SK-N-SH treated with all-trans-retinoic acid at 6 μM for 48 hours (cell line): Measurements from ENCODE around the gene LOC128125822.

Experiments used
- ATAC-seq: fragments of 200-7000 bp; cut with Tn5 transposase; 3 replicates; pipeline ENCODE4 v1.9.1; 2020; ENCODE audit warnings: mild to moderate bottlenecking, moderate library complexity
- ARNTL ChIP-seq: fragments of 450-650 bp; formaldehyde crosslinking; IDR thresholded peaks from 2 replicates; pipeline ENCODE4 v1.5.0; 2020; ENCODE audit warnings: low read depth, mild to moderate bottlenecking, moderate library complexity, borderline replicate concordance
- BACH2 ChIP-seq: fragments of 250-450 bp; sonication (Bioruptor Pico); IDR thresholded peaks from 2 replicates; pipeline ENCODE4 v1.9.0; 2021; ENCODE audit warnings: mild to moderate bottlenecking, borderline replicate concordance
- CSDC2 ChIP-seq: fragments of 250-450 bp; sonication (Bioruptor Pico); IDR thresholded peaks from 2 replicates; pipeline ENCODE4 v1.5.0; 2020; ENCODE audit warnings: mild to moderate bottlenecking, moderate library complexity
- ESRRG ChIP-seq: fragments of 250-450 bp; sonication (Bioruptor Pico); IDR thresholded peaks from 2 replicates; pipeline ENCODE4 v1.6.1; 2021; ENCODE audit warnings: mild to moderate bottlenecking
- GLIS3 ChIP-seq: fragments of 250-450 bp; sonication (Bioruptor Pico); IDR thresholded peaks from 2 replicates; pipeline ENCODE4 v1.5.0; 2020; ENCODE audit warnings: mild to moderate bottlenecking, moderate library complexity
- ISL1 ChIP-seq: fragments of 250-450 bp; sonication (Bioruptor Pico); IDR thresholded peaks from 2 replicates; pipeline ENCODE4 v2.1.2; 2022; ENCODE audit warnings: mild to moderate bottlenecking, moderate library complexity
- OSR1 ChIP-seq: fragments of 250-450 bp; sonication (Bioruptor Pico); IDR thresholded peaks from 2 replicates; pipeline ENCODE4 v1.8.0; 2022; ENCODE audit warnings: moderate library complexity, mild to moderate bottlenecking, inconsistent platforms
- PPARA ChIP-seq: fragments of 250-450 bp; sonication (Bioruptor Pico); IDR thresholded peaks from 2 replicates; pipeline ENCODE4 v1.5.0; 2020; ENCODE audit warnings: mild to moderate bottlenecking, borderline replicate concordance
- RARB ChIP-seq: fragments of 250-450 bp; sonication (Bioruptor Pico); IDR thresholded peaks from 2 replicates; pipeline ENCODE4 v1.8.0; 2021; ENCODE audit warnings: mild to moderate bottlenecking, moderate library complexity
- TOX ChIP-seq: fragments of 250-450 bp; sonication (Bioruptor Pico); IDR thresholded peaks from 2 replicates; pipeline ENCODE4 v1.8.0; 2021; ENCODE audit warnings: mild to moderate bottlenecking, moderate library complexity, borderline replicate concordance
- ZC3H10 ChIP-seq: fragments of 250-450 bp; sonication (Bioruptor Pico); IDR thresholded peaks from 2 replicates; pipeline ENCODE4 v1.5.1; 2021; ENCODE audit warnings: mild to moderate bottlenecking, moderate library complexity
- ZFP3 ChIP-seq: fragments of 250-450 bp; sonication (Bioruptor Pico); IDR thresholded peaks from 2 replicates; pipeline ENCODE4 v1.5.0; 2020; ENCODE audit warnings: mild to moderate bottlenecking, moderate library complexity
- ZFP30 ChIP-seq: fragments of 450-650 bp; formaldehyde crosslinking; IDR thresholded peaks from 2 replicates; pipeline ENCODE4 v1.5.0; 2022; ENCODE audit warnings: mild to moderate bottlenecking, moderate library complexity
- ZNF565 ChIP-seq: fragments of 450-650 bp; formaldehyde crosslinking; conservative IDR thresholded peaks from 2 replicates; pipeline ENCODE4 v1.5.0; 2020; ENCODE audit warnings: low read depth, mild to moderate bottlenecking, moderate library complexity
- ZNF70 ChIP-seq: fragments of 450-650 bp; formaldehyde crosslinking; IDR thresholded peaks from 2 replicates; pipeline ENCODE4 v1.5.0; 2020; ENCODE audit warnings: mild to moderate bottlenecking, moderate library complexity
- ZNF8 ChIP-seq: fragments of 450-650 bp; formaldehyde crosslinking; IDR thresholded peaks from 2 replicates; pipeline ENCODE4 v1.5.0; 2020; ENCODE audit warnings: mild to moderate bottlenecking, moderate library complexity
- TF ChIP-seq, protein P1 (sequence below): fragments of 250-450 bp; sonication (Bioruptor Pico); IDR thresholded peaks from 2 replicates; pipeline ENCODE4 v1.5.0; 2020; ENCODE audit warnings: mild to moderate bottlenecking, moderate library complexity
- TF ChIP-seq, protein P2 (sequence below): fragments of 250-450 bp; sonication (Bioruptor Pico); IDR thresholded peaks from 2 replicates; pipeline ENCODE4 v1.8.0; 2020; ENCODE audit warnings: mild to moderate bottlenecking, moderate library complexity, borderline replicate concordance
- TF ChIP-seq, protein P3 (sequence below): fragments of 250-450 bp; sonication (Bioruptor Pico); IDR thresholded peaks from 2 replicates; pipeline ENCODE4 v1.8.0; 2021; ENCODE audit warnings: low read depth, mild to moderate bottlenecking, moderate library complexity, borderline replicate concordance
- TF ChIP-seq, protein P4 (sequence below): fragments of 250-450 bp; sonication (Bioruptor Pico); IDR thresholded peaks from 2 replicates; pipeline ENCODE4 v1.5.1; 2021; ENCODE audit warnings: mild to moderate bottlenecking, moderate library complexity
- TF ChIP-seq, protein P5 (sequence below): fragments of 250-450 bp; sonication (Bioruptor Pico); IDR thresholded peaks from 2 replicates; pipeline ENCODE4 v1.5.1; 2020; ENCODE audit warnings: low read depth, mild to moderate bottlenecking, moderate library complexity

Gene LOC128125822

DNA sequence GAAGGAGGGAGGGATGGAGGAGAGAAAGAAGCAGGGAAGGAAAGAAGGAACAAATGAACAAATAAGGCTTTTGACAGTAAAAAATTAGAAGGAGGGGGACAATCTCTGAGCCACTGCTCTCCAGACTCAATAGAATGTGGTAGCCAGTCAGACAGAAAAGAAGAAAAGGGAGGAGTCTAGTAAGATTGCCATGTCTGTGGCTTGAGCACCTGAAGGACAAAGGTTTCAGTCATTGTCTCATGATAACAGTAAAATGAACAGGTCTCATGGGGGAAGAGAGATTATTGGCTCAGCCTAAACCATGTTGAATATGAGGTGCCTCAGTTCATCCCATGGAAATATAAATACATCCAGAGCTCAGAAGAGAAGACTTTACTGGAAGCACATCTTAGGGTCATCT lies 14.0 kb upstream of the LOC128125822 start:
- ATAC-seq = no peak
- TF ChIP-seq ZFP30 (CRISPR knock-in tag) (no peak), ESRRG (CRISPR knock-in tag) (no peak), ARNTL (CRISPR knock-in tag) (no peak), CSDC2 (CRISPR knock-in tag) (no peak), RARB (no peak), ZNF70 (CRISPR knock-in tag) (no peak)
- TF ChIP-seq, protein P1, sequence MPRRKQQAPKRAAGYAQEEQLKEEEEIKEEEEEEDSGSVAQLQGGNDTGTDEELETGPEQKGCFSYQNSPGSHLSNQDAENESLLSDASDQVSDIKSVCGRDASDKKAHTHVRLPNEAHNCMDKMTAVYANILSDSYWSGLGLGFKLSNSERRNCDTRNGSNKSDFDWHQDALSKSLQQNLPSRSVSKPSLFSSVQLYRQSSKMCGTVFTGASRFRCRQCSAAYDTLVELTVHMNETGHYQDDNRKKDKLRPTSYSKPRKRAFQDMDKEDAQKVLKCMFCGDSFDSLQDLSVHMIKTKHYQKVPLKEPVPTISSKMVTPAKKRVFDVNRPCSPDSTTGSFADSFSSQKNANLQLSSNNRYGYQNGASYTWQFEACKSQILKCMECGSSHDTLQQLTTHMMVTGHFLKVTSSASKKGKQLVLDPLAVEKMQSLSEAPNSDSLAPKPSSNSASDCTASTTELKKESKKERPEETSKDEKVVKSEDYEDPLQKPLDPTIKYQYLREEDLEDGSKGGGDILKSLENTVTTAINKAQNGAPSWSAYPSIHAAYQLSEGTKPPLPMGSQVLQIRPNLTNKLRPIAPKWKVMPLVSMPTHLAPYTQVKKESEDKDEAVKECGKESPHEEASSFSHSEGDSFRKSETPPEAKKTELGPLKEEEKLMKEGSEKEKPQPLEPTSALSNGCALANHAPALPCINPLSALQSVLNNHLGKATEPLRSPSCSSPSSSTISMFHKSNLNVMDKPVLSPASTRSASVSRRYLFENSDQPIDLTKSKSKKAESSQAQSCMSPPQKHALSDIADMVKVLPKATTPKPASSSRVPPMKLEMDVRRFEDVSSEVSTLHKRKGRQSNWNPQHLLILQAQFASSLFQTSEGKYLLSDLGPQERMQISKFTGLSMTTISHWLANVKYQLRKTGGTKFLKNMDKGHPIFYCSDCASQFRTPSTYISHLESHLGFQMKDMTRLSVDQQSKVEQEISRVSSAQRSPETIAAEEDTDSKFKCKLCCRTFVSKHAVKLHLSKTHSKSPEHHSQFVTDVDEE (CRISPR knock-in tag) = no peak
- TF ChIP-seq, protein P2, sequence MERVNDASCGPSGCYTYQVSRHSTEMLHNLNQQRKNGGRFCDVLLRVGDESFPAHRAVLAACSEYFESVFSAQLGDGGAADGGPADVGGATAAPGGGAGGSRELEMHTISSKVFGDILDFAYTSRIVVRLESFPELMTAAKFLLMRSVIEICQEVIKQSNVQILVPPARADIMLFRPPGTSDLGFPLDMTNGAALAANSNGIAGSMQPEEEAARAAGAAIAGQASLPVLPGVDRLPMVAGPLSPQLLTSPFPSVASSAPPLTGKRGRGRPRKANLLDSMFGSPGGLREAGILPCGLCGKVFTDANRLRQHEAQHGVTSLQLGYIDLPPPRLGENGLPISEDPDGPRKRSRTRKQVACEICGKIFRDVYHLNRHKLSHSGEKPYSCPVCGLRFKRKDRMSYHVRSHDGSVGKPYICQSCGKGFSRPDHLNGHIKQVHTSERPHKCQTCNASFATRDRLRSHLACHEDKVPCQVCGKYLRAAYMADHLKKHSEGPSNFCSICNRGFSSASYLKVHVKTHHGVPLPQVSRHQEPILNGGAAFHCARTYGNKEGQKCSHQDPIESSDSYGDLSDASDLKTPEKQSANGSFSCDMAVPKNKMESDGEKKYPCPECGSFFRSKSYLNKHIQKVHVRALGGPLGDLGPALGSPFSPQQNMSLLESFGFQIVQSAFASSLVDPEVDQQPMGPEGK (CRISPR knock-in tag) = no peak
- TF ChIP-seq, protein P3, sequence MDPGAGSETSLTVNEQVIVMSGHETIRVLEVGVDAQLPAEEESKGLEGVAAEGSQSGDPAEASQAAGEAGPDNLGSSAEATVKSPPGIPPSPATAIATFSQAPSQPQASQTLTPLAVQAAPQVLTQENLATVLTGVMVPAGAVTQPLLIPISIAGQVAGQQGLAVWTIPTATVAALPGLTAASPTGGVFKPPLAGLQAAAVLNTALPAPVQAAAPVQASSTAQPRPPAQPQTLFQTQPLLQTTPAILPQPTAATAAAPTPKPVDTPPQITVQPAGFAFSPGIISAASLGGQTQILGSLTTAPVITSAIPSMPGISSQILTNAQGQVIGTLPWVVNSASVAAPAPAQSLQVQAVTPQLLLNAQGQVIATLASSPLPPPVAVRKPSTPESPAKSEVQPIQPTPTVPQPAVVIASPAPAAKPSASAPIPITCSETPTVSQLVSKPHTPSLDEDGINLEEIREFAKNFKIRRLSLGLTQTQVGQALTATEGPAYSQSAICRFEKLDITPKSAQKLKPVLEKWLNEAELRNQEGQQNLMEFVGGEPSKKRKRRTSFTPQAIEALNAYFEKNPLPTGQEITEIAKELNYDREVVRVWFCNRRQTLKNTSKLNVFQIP (CRISPR knock-in tag) = no peak

DNA sequence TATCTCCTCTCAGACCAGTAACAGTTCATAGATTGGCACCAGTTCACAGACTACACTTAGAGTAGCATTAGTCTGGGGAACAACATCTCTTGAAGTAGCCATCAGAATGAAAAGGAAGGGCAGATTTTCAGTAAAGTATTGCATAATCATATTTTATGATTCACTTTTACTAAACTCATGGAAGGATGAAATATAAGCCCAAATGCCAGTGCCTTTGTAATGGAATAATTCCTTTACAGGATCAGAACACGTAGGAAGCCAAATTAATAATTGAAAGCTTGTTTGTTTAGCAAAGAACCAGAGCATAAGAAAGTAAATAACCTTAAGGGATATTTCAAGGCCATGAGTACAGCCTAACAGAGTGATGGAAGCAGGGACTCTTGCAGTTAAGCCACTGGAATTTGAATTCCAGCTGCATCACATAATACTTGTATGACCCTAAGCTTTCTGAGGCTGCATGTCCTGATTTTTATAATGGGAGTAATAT lies 11.4 kb upstream of the LOC128125822 start:
- peak; percentile 47; the same call in 1 of the 3 replicates for ATAC-seq
- peak; percentile 56 for TF ChIP-seq ISL1 (CRISPR knock-in tag)
- no peak for TF ChIP-seq ZNF565

DNA sequence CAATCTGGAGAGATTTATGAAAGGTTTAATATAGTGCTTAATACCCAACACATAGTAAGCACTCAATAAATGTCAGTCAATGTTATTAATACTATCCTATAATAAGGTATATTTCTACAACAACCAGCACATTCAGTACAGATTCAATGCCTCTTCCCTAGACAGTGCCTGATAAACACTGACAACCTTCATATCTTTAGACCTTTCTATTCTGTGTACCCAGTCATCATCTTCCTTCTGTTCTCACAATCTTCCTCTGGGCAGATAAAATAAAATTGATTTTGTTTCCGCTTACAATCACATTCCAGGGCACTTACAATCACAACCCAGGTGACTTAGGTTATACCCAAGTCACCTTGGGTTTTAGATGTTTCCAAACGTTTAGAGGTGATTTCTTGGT lies 11.0 kb upstream of the LOC128125822 start:
- ATAC-seq = no peak
- TF ChIP-seq, protein P1 (CRISPR knock-in tag) = no peak
- no peak for TF ChIP-seq ZNF565
- no peak for TF ChIP-seq PPARA (CRISPR knock-in tag)
- no peak for TF ChIP-seq ZFP3 (CRISPR knock-in tag)
- no peak for TF ChIP-seq CSDC2 (CRISPR knock-in tag)
- TF ChIP-seq ISL1 (CRISPR knock-in tag) = no peak
- no peak for TF ChIP-seq BACH2
- no peak for TF ChIP-seq ARNTL (CRISPR knock-in tag)
- TF ChIP-seq, protein P4, sequence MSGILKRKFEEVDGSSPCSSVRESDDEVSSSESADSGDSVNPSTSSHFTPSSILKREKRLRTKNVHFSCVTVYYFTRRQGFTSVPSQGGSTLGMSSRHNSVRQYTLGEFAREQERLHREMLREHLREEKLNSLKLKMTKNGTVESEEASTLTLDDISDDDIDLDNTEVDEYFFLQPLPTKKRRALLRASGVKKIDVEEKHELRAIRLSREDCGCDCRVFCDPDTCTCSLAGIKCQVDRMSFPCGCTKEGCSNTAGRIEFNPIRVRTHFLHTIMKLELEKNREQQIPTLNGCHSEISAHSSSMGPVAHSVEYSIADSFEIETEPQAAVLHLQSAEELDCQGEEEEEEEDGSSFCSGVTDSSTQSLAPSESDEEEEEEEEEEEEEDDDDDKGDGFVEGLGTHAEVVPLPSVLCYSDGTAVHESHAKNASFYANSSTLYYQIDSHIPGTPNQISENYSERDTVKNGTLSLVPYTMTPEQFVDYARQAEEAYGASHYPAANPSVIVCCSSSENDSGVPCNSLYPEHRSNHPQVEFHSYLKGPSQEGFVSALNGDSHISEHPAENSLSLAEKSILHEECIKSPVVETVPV (CRISPR knock-in tag) = no peak
- TF ChIP-seq, protein P5, sequence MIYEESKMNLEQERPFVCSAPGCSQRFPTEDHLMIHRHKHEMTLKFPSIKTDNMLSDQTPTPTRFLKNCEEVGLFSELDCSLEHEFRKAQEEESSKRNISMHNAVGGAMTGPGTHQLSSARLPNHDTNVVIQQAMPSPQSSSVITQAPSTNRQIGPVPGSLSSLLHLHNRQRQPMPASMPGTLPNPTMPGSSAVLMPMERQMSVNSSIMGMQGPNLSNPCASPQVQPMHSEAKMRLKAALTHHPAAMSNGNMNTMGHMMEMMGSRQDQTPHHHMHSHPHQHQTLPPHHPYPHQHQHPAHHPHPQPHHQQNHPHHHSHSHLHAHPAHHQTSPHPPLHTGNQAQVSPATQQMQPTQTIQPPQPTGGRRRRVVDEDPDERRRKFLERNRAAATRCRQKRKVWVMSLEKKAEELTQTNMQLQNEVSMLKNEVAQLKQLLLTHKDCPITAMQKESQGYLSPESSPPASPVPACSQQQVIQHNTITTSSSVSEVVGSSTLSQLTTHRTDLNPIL = no peak
- TF ChIP-seq OSR1 (CRISPR knock-in tag) = no peak
- no peak for TF ChIP-seq ZC3H10
- TF ChIP-seq GLIS3 (CRISPR knock-in tag) = no peak
- TF ChIP-seq ZNF70 (CRISPR knock-in tag) = no peak
- TF ChIP-seq ZNF8 = no peak
- no peak for TF ChIP-seq ESRRG (CRISPR knock-in tag)
- no peak for TF ChIP-seq TOX
- TF ChIP-seq, protein P2 (CRISPR knock-in tag) = no peak
- TF ChIP-seq, all 23 proteins: peak for 0
